ENCODE results near the gene UBQLN4. TPM values are rescaled to one million over a fixed set of nuclear protein-coding genes. Genes with fewer than 3 reads are reported as not detected.
A peak's percentile ranks its signal among the peaks of the same experiment; 100 is the strongest.

The UBQLN4 gene
- polyA plus RNA-seq, 3 donors: 2.3 to 15.9 (median 2.9) TPM

GRCh38 chr1:156055281-156056048, 1.9 kb upstream of the UBQLN4 start:
- TF ChIP-seq, protein P1, sequence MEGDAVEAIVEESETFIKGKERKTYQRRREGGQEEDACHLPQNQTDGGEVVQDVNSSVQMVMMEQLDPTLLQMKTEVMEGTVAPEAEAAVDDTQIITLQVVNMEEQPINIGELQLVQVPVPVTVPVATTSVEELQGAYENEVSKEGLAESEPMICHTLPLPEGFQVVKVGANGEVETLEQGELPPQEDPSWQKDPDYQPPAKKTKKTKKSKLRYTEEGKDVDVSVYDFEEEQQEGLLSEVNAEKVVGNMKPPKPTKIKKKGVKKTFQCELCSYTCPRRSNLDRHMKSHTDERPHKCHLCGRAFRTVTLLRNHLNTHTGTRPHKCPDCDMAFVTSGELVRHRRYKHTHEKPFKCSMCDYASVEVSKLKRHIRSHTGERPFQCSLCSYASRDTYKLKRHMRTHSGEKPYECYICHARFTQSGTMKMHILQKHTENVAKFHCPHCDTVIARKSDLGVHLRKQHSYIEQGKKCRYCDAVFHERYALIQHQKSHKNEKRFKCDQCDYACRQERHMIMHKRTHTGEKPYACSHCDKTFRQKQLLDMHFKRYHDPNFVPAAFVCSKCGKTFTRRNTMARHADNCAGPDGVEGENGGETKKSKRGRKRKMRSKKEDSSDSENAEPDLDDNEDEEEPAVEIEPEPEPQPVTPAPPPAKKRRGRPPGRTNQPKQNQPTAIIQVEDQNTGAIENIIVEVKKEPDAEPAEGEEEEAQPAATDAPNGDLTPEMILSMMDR (IDR thresholded peaks at IDR 0.05): no peak
- H3K27ac Mint-ChIP-seq: peak overlapping the region; percentile 84 to 96 (median 93)
- Histone ChIP-seq H3K4me2 (replicated peaks; ENCODE audit: extremely low read depth, low read length, poor library complexity, severe bottlenecking) (peak overlapping the region; percentile 100), H3K36me3 (replicated peaks in 1 of 2; ENCODE audit: control insufficient read depth in 1 of 2, insufficient read depth in 2 of 2, low read length in 2 of 2) (peaks cover 15 to 16% of the 10 kb centered on the region in 2 donors), H3K79me2 (ENCODE audit: insufficient read depth, low read length) (peaks cover 19% of the 10 kb centered on the region), H3K9ac (ENCODE audit: insufficient read depth, low read length, poor library complexity, severe bottlenecking) (peak overlapping the region; percentile 79), H2AFZ (ENCODE audit: insufficient read depth, low read depth, low read length, poor library complexity, severe bottlenecking) (peak overlapping the region; percentile 94), H4K20me1 (ENCODE audit: insufficient read depth, low read length) (peaks cover 6% of the 10 kb centered on the region), H3K4me1 (ENCODE audit: control insufficient read depth in 1 of 2, insufficient read depth in 2 of 2, low read length in 2 of 2) (peaks cover 23 to 38% of the 10 kb centered on the region in 2 donors), H3K4me3 (replicated peaks in 1 of 3; ENCODE audit: low read depth in 2 of 3, low read length in 3 of 3) (peak overlapping the region; percentile 61 to 99 (median 93)), H3K27me3 (ENCODE audit: control insufficient read depth in 2 of 2, insufficient read depth in 2 of 2, low read length in 2 of 2) (no peaks in the 10 kb centered on the region), H3K27ac (ENCODE audit: low read depth in 1 of 2, low read length in 2 of 2) (peak overlapping the region; percentile 84 to 86), H3K9me3 (replicated peaks in 1 of 2; ENCODE audit: control insufficient read depth in 1 of 2, insufficient read depth in 1 of 2, low read length in 2 of 2) (no peaks in the 10 kb centered on the region)
- intact Hi-C loops (cut with micrococcal nuclease): loop anchor here (2.0 to 5.0 kb wide), 3 partner anchors 33 to 121 kb away; partner anchors contain the start of genes SSR2 (in 2 of the 2) and KHDC4 (in 1 of the 2)
- H3K9me3 Mint-ChIP-seq: peaks cover 0 to 2% (median 0%) of the 10 kb centered on the region in 7 donors
- WGBS (ENCODE audit: insufficient coverage): 0% methylated on average over 4 of the region's 17 CpGs
- H3K36me3 Mint-ChIP-seq: peaks cover 24 to 26% of the 10 kb centered on the region in 2 donors
- DNase-seq: peak; percentile 38 to 52 (median 50)
- peaks cover 25% of the 10 kb centered on the region for H3K4me1 Mint-ChIP-seq
- peaks cover 0 to 1% (median 0%) of the 10 kb centered on the region in 3 donors for H3K27me3 Mint-ChIP-seq (ENCODE audit: low read depth in 3 of 3)
- peak overlapping the region; percentile 90 to 93 for H3K4me3 Mint-ChIP-seq

- H3K9ac ChIP-seq (ENCODE audit: insufficient read depth, low read length, poor library complexity, severe bottlenecking): peak within 1 kb of the TSS; percentile 79
- Mint-ChIP-seq H3K36me3 (peaks cover 31 to 32% of the 10 kb centered on the region in 2 donors), H3K27me3 (ENCODE audit: low read depth in 3 of 3) (peaks cover 0 to 2% (median 1%) of the 10 kb centered on the region in 3 donors), H3K27ac (peak within 1 kb of the TSS; percentile 84 to 96 (median 93)), H3K9me3 (peaks cover 0 to 2% (median 0%) of the 10 kb centered on the region in 7 donors), H3K4me3 (peak within 1 kb of the TSS; percentile 93 to 97), H3K4me1 (peaks cover 25% of the 10 kb centered on the region)
- H3K27me3 ChIP-seq (ENCODE audit: control insufficient read depth in 2 of 2, insufficient read depth in 2 of 2, low read length in 2 of 2): no peaks in the 10 kb centered on the region
- TF ChIP-seq, protein P1 (IDR thresholded peaks at IDR 0.05): no peak
- peak within 1 kb of the TSS; percentile 94 for H2AFZ ChIP-seq (ENCODE audit: insufficient read depth, low read depth, low read length, poor library complexity, severe bottlenecking)
- H3K79me2 ChIP-seq (ENCODE audit: insufficient read depth, low read length): peaks cover 19% of the 10 kb centered on the region
- intact Hi-C loops (cut with micrococcal nuclease): loop anchor here (2.0 to 5.0 kb wide), 5 partner anchors 32 to 122 kb away; partner anchors contain the start of genes KHDC4 (in 2 of the 2) and SSR2 (in 2 of the 2)
- peak within 1 kb of the TSS; percentile 61 to 99 (median 93) for H3K4me3 ChIP-seq (replicated peaks in 1 of 3; ENCODE audit: low read depth in 2 of 3, low read length in 3 of 3)
- H3K9me3 ChIP-seq (replicated peaks in 1 of 2; ENCODE audit: control insufficient read depth in 1 of 2, insufficient read depth in 1 of 2, low read length in 2 of 2): no peaks in the 10 kb centered on the region
- H3K36me3 ChIP-seq (replicated peaks in 1 of 2; ENCODE audit: control insufficient read depth in 1 of 2, insufficient read depth in 2 of 2, low read length in 2 of 2): peaks cover 17 to 24% of the 10 kb centered on the region in 2 donors
- DNase-seq: peak; percentile 87 to 93 (median 91)
- peaks cover 23 to 38% of the 10 kb centered on the region in 2 donors for H3K4me1 ChIP-seq (ENCODE audit: control insufficient read depth in 1 of 2, insufficient read depth in 2 of 2, low read length in 2 of 2)
- peak within 1 kb of the TSS; percentile 100 for H3K4me2 ChIP-seq (replicated peaks; ENCODE audit: extremely low read depth, low read length, poor library complexity, severe bottlenecking)
- under 1% methylated on average over 45 of the region's 53 CpGs for WGBS (ENCODE audit: insufficient coverage)
- peak within 1 kb of the TSS; percentile 84 to 86 for H3K27ac ChIP-seq (ENCODE audit: low read depth in 1 of 2, low read length in 2 of 2)
- peaks cover 6% of the 10 kb centered on the region for H4K20me1 ChIP-seq (ENCODE audit: insufficient read depth, low read length)
Measured at GRCh38 chr1:156054500-156055280, 1.1 kb upstream of the UBQLN4 start, which contains the start of gene LAMTOR2. TSS of gene LAMTOR2 (plus strand) at chr1:156054782. CDS start at chr1:156054890, 108 bp downstream.
